Breast epithelium (tissue), 3 donors: ENCODE measurements around the gene RGS9.

Source experiments
- POLR2A ChIP-seq: fragments of 450-650 bp; IDR thresholded peaks from one replicate; pipeline ENCODE4 v1.6.1; 2016; ENCODE audit warnings: antibody characterized with exemption, mild to moderate bottlenecking, moderate library complexity
- TF ChIP-seq, protein P1 (sequence below), 3 donors: fragments of 450-650 bp; IDR thresholded peaks; one replicate each; pipeline ENCODE4 v1.5.1; 2016 to 2017; ENCODE audit warnings: antibody characterized with exemption in 3 of 3, mild to moderate bottlenecking in 3 of 3, moderate library complexity in 3 of 3

DNA sequence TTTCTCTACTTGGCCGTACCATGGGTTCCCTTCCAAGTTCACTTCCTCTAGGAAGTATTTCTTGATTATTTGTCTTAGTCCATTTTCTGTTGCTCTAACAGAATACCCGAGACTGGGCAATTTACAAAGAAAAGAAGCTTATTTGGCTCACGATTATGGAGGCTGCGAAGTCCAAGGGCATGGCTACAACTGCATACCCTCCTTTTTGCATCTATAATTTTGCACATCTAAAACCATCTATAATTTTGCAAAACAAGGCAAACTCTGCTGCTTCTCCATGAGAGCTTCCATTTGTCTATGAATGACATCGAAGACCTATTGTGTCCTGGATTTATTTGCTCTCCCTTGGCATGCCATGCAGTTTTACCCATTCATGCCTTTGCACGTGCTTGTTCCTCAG is 27.6 kb upstream of the RGS9 start:
- TF ChIP-seq, protein P1, sequence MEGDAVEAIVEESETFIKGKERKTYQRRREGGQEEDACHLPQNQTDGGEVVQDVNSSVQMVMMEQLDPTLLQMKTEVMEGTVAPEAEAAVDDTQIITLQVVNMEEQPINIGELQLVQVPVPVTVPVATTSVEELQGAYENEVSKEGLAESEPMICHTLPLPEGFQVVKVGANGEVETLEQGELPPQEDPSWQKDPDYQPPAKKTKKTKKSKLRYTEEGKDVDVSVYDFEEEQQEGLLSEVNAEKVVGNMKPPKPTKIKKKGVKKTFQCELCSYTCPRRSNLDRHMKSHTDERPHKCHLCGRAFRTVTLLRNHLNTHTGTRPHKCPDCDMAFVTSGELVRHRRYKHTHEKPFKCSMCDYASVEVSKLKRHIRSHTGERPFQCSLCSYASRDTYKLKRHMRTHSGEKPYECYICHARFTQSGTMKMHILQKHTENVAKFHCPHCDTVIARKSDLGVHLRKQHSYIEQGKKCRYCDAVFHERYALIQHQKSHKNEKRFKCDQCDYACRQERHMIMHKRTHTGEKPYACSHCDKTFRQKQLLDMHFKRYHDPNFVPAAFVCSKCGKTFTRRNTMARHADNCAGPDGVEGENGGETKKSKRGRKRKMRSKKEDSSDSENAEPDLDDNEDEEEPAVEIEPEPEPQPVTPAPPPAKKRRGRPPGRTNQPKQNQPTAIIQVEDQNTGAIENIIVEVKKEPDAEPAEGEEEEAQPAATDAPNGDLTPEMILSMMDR (IDR thresholded peaks at IDR 0.05): no peak
- no peak for TF ChIP-seq POLR2A
